OCI-LY7 (cell line): ENCODE measurements around the gene DPYSL4.

ENCODE experiments used
- EZH2phosphoT487 ChIP-seq: fragments of 200-600 bp; sonication (generic); IDR thresholded peaks from 2 replicates; pipeline ENCODE4 v1.6.1; 2018; ENCODE audit warnings: low read depth, borderline replicate concordance, mild to moderate bottlenecking, mixed run types, antibody characterized with exemption, low read length, moderate library complexity, mixed read lengths
- TF ChIP-seq, protein P1 (sequence below): fragments of 200-600 bp; sonication (generic); conservative IDR thresholded peaks from 2 replicates; pipeline ENCODE4 v1.5.1; 2014; ENCODE audit warnings: mild to moderate bottlenecking, antibody characterized with exemption, low read length, moderate library complexity, mixed read lengths

DNA sequence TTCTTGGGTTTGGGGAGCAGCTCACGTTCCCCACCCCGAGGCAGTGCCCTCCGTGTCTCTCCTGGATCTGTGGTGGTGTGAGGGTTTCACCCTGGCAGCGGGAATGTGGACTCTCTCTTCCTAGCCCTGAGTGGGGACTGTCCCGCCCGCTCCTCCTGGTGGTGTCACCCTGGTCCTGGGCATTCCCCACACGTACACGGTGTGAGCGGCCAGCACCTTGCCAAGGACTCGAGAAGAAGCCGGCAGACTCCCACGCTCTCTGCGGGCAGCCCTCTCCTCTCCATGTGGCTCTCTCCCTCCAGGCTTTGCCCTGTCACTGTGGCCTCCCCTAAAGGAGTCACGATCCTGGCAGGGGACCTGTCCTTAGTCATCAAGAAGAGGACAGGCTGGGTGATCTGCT is 24.0 kb downstream of the DPYSL4 start:
- TF ChIP-seq, protein P1, sequence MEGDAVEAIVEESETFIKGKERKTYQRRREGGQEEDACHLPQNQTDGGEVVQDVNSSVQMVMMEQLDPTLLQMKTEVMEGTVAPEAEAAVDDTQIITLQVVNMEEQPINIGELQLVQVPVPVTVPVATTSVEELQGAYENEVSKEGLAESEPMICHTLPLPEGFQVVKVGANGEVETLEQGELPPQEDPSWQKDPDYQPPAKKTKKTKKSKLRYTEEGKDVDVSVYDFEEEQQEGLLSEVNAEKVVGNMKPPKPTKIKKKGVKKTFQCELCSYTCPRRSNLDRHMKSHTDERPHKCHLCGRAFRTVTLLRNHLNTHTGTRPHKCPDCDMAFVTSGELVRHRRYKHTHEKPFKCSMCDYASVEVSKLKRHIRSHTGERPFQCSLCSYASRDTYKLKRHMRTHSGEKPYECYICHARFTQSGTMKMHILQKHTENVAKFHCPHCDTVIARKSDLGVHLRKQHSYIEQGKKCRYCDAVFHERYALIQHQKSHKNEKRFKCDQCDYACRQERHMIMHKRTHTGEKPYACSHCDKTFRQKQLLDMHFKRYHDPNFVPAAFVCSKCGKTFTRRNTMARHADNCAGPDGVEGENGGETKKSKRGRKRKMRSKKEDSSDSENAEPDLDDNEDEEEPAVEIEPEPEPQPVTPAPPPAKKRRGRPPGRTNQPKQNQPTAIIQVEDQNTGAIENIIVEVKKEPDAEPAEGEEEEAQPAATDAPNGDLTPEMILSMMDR = no peak
- no peak for TF ChIP-seq EZH2phosphoT487
